Smooth muscle cell (in vitro differentiated cells): ENCODE measurements around the gene BCAR3. TPM values are rescaled to one million over a fixed set of nuclear protein-coding genes. Genes with fewer than 3 reads are reported as not detected.
A peak's percentile ranks its signal among the peaks of the same experiment; 100 is the strongest.

Source experiments
- DNase-seq: peaks from one replicate; lab custom pipeline; 2025; ENCODE audit not compliant: unreplicated experiment; lab: John Stamatoyannopoulos, UW
- H2AFZ ChIP-seq: fragments of 200-600 bp; sonication (generic); 2 replicates; pipeline ENCODE4 v1.6.0; 2016; ENCODE audit warnings: antibody characterized with exemption, low read depth, mild to moderate bottlenecking
- H3F3A ChIP-seq: fragments of 200-600 bp; sonication (generic); 2 replicates; pipeline ENCODE4 v1.6.0; 2017; ENCODE audit warnings: antibody characterized with exemption, low read depth
- H3K27ac ChIP-seq: fragments of 200-600 bp; sonication (generic); 2 replicates; pipeline ENCODE4 v1.5.1; 2016; ENCODE audit warnings: low read depth, mild to moderate bottlenecking
- H3K27me3 ChIP-seq: fragments of 200-600 bp; sonication (generic); 2 replicates; pipeline ENCODE4 v1.6.1; 2016; ENCODE audit warnings: low read depth, mild to moderate bottlenecking
- H3K36me3 ChIP-seq: fragments of 200-600 bp; sonication (generic); 2 replicates; pipeline ENCODE4 v1.5.1; 2016; ENCODE audit warnings: low read depth
- H3K4me1 ChIP-seq: fragments of 200-600 bp; sonication (generic); 2 replicates; pipeline ENCODE4 v1.5.1; 2016; ENCODE audit warnings: low read depth
- H3K4me2 ChIP-seq: fragments of 200-600 bp; sonication (generic); 2 replicates; pipeline ENCODE4 v1.6.0; 2016; ENCODE audit warnings: mild to moderate bottlenecking
- H3K4me3 ChIP-seq: fragments of 200-600 bp; sonication (generic); 2 replicates; pipeline ENCODE4 v1.5.1; 2016; ENCODE audit warnings: mild to moderate bottlenecking
- H3K79me2 ChIP-seq: fragments of 200-600 bp; sonication (generic); 2 replicates; pipeline ENCODE4 v1.6.0; 2016; ENCODE audit warnings: low read depth, mild to moderate bottlenecking
- H3K9ac ChIP-seq: fragments of 200-600 bp; sonication (generic); 2 replicates; pipeline ENCODE4 v1.6.0; 2016; ENCODE audit warnings: low read depth
- H3K9me3 ChIP-seq: fragments of 200-600 bp; sonication (generic); replicated peaks from 2 replicates; pipeline ENCODE4 v1.5.1; 2016; ENCODE audit warnings: low read depth
- H4K20me1 ChIP-seq: fragments of 200-600 bp; sonication (generic); 2 replicates; pipeline ENCODE4 v1.6.0; 2016; ENCODE audit warnings: low read depth
- CTCF ChIP-seq: fragments of 200-600 bp; sonication (generic); IDR thresholded peaks from 2 replicates; pipeline ENCODE4 v1.5.1; 2017; ENCODE audit warnings: borderline replicate concordance, mild to moderate bottlenecking, antibody characterized with exemption; ENCODE audit not compliant: insufficient read depth, poor library complexity, severe bottlenecking
- WGBS: methylation state at CpG from one replicate; pipeline ENCODE4 v1.1.7; 2016; ENCODE audit warnings: low lambda C conversion rate; 5-methylcytosine and 5-hydroxymethylcytosine counted together
- polyA plus RNA-seq: library from polyadenylated mRNA; unstranded; fragments of >200 nt; fragmentation: Nextera tagmentation; extraction: Ambion mirVana; gene quantifications from 2 replicates; pipeline ENCODE4 v1.2.1, GENCODE V29; 2016
- total RNA-seq: library from RNA; depleted of rRNA; stranded (reverse); fragments of >200 nt; gene quantifications from 2 replicates; pipeline ENCODE4 v1.2.3, GENCODE V29; 2014

BCAR3 gene
- total and polyA plus RNA-seq, 2 experiments from 2014 or later = 21.4 to 24.9 TPM

- Histone ChIP-seq H3K36me3 (peaks cover 6% of the 10 kb centered on the region), H4K20me1 (peaks cover 52% of the 10 kb centered on the region), H3K4me1 (peaks cover 19% of the 10 kb centered on the region), H3K4me2 (no peak overlapping the region), H3K27ac (no peak overlapping the region), H3K9me3 (no peaks in the 10 kb centered on the region), H3K27me3 (no peaks in the 10 kb centered on the region), H3K4me3 (no peak overlapping the region), H2AFZ (no peak overlapping the region), H3F3A (peaks cover 11% of the 10 kb centered on the region), H3K79me2 (peaks cover 70% of the 10 kb centered on the region), H3K9ac (no peak overlapping the region)
- WGBS = over 99% methylated on average over 4 of the region's 4 CpGs
- no peak for TF ChIP-seq CTCF
- no peak for DNase-seq
These were observed 48.3 kb downstream of the BCAR3 start for GRCh38 chr1:93633313-93633712.

GRCh38 chr1:93631626-93632365 lies 49.8 kb downstream of the BCAR3 start:
- Histone ChIP-seq H3K4me3 (no peak overlapping the region), H3K36me3 (peaks cover 6% of the 10 kb centered on the region), H3K9ac (no peak overlapping the region), H3K9me3 (no peaks in the 10 kb centered on the region), H3F3A (peaks cover 11% of the 10 kb centered on the region), H3K27ac (no peak overlapping the region), H3K4me2 (no peak overlapping the region), H4K20me1 (peaks cover 58% of the 10 kb centered on the region), H3K27me3 (no peaks in the 10 kb centered on the region), H2AFZ (no peak overlapping the region), H3K79me2 (peaks cover 79% of the 10 kb centered on the region), H3K4me1 (peaks cover 18% of the 10 kb centered on the region)
- DNase-seq = no peak
- 91% methylated on average over 5 of the region's 5 CpGs for WGBS
- no peak for TF ChIP-seq CTCF

- Histone ChIP-seq H3K4me3 (no peak overlapping the region), H2AFZ (no peak overlapping the region), H3K36me3 (peaks cover 3% of the 10 kb centered on the region), H3K9me3 (no peaks in the 10 kb centered on the region), H3K9ac (no peak overlapping the region), H3K79me2 (peaks cover 74% of the 10 kb centered on the region), H3K27ac (peak overlapping the region; percentile 20), H3K27me3 (no peaks in the 10 kb centered on the region), H3F3A (peaks cover 15% of the 10 kb centered on the region), H3K4me1 (peaks cover 8% of the 10 kb centered on the region), H3K4me2 (no peak overlapping the region), H4K20me1 (peaks cover 74% of the 10 kb centered on the region)
- no peak for TF ChIP-seq CTCF
- no peak for DNase-seq
- 90% methylated on average over 3 of the region's 3 CpGs for WGBS
These were observed 51.5 kb downstream of the BCAR3 start for GRCh38 chr1:93630168-93630567.
